Smooth muscle cell (in vitro differentiated cells): ENCODE data around the gene YARS1. TPM values are rescaled to one million over a fixed set of nuclear protein-coding genes. Genes with fewer than 3 reads are reported as not detected.

Experiments used
- DNase-seq: peaks from one replicate; lab custom pipeline; 2025; ENCODE audit not compliant: unreplicated experiment; lab: John Stamatoyannopoulos, UW
- H2AFZ ChIP-seq: fragments of 200-600 bp; sonication (generic); 2 replicates; pipeline ENCODE4 v1.6.0; 2016; ENCODE audit warnings: antibody characterized with exemption, low read depth, mild to moderate bottlenecking
- H3F3A ChIP-seq: fragments of 200-600 bp; sonication (generic); 2 replicates; pipeline ENCODE4 v1.6.0; 2017; ENCODE audit warnings: antibody characterized with exemption, low read depth
- H3K27ac ChIP-seq: fragments of 200-600 bp; sonication (generic); 2 replicates; pipeline ENCODE4 v1.5.1; 2016; ENCODE audit warnings: low read depth, mild to moderate bottlenecking
- H3K27me3 ChIP-seq: fragments of 200-600 bp; sonication (generic); 2 replicates; pipeline ENCODE4 v1.6.1; 2016; ENCODE audit warnings: low read depth, mild to moderate bottlenecking
- H3K36me3 ChIP-seq: fragments of 200-600 bp; sonication (generic); 2 replicates; pipeline ENCODE4 v1.5.1; 2016; ENCODE audit warnings: low read depth
- H3K4me1 ChIP-seq: fragments of 200-600 bp; sonication (generic); 2 replicates; pipeline ENCODE4 v1.5.1; 2016; ENCODE audit warnings: low read depth
- H3K4me2 ChIP-seq: fragments of 200-600 bp; sonication (generic); 2 replicates; pipeline ENCODE4 v1.6.0; 2016; ENCODE audit warnings: mild to moderate bottlenecking
- H3K4me3 ChIP-seq: fragments of 200-600 bp; sonication (generic); 2 replicates; pipeline ENCODE4 v1.5.1; 2016; ENCODE audit warnings: mild to moderate bottlenecking
- H3K79me2 ChIP-seq: fragments of 200-600 bp; sonication (generic); 2 replicates; pipeline ENCODE4 v1.6.0; 2016; ENCODE audit warnings: low read depth, mild to moderate bottlenecking
- H3K9ac ChIP-seq: fragments of 200-600 bp; sonication (generic); 2 replicates; pipeline ENCODE4 v1.6.0; 2016; ENCODE audit warnings: low read depth
- H3K9me3 ChIP-seq: fragments of 200-600 bp; sonication (generic); replicated peaks from 2 replicates; pipeline ENCODE4 v1.5.1; 2016; ENCODE audit warnings: low read depth
- H4K20me1 ChIP-seq: fragments of 200-600 bp; sonication (generic); 2 replicates; pipeline ENCODE4 v1.6.0; 2016; ENCODE audit warnings: low read depth
- WGBS: methylation state at CpG from one replicate; pipeline ENCODE4 v1.1.7; 2016; ENCODE audit warnings: low lambda C conversion rate; 5-methylcytosine and 5-hydroxymethylcytosine counted together
- polyA plus RNA-seq: library from polyadenylated mRNA; unstranded; fragments of >200 nt; fragmentation: Nextera tagmentation; extraction: Ambion mirVana; gene quantifications from 2 replicates; pipeline ENCODE4 v1.2.1, GENCODE V29; 2016
- total RNA-seq: library from RNA; depleted of rRNA; stranded (reverse); fragments of >200 nt; gene quantifications from 2 replicates; pipeline ENCODE4 v1.2.3, GENCODE V29; 2014
- TF ChIP-seq, protein P1 (sequence below): fragments of 200-600 bp; sonication (generic); IDR thresholded peaks from 2 replicates; pipeline ENCODE4 v1.5.1; 2017; ENCODE audit warnings: borderline replicate concordance, mild to moderate bottlenecking, antibody characterized with exemption; ENCODE audit not compliant: insufficient read depth, poor library complexity, severe bottlenecking

Gene YARS1
- total and polyA plus RNA-seq, 2 experiments from 2014 or later: 52.1 to 82.9 TPM

DNA sequence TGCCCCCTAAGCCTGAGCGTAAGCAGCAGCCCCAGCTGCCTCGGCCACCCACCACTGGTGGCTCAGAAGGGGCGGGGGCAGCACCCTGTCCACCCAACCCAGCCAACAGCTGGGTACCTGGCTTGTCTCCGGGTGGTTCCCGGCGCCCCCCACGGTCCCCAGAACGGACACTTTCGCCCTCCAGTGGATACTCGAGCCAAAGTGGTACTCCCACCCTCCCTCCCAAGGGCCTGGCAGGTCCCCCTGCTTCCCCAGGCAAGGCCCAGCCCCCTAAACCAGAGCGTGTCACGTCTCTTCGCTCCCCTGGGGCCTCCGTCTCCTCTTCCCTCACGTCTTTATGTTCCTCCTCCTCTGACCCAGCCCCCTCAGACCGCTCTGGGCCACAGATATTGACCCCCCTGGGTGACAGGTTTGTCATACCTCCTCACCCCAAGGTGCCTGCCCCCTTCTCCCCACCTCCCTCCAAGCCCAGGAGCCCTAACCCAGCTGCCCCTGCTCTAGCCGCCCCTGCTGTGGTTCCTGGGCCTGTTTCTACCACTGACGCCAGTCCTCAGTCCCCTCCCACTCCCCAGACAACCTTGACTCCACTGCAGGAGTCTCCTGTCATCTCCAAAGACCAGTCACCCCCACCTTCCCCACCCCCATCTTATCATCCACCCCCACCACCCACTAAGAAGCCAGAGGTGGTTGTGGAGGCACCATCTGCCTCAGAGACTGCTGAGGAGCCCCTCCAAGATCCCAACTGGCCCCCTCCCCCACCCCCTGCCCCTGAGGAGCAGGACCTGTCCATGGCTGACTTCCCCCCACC, 46.2 kb downstream of the YARS1 start:
- Histone ChIP-seq H3K4me2 (no peak overlapping the region), H3K27ac (no peak overlapping the region), H2AFZ (no peak overlapping the region), H3K9me3 (no peaks in the 10 kb centered on the region), H4K20me1 (peaks cover 12% of the 10 kb centered on the region), H3K9ac (no peak overlapping the region), H3K4me3 (no peak overlapping the region), H3K4me1 (peaks cover 11% of the 10 kb centered on the region), H3F3A (peaks cover 16% of the 10 kb centered on the region), H3K79me2 (peaks cover 11% of the 10 kb centered on the region), H3K36me3 (no peaks in the 10 kb centered on the region), H3K27me3 (no peaks in the 10 kb centered on the region)
- WGBS: 82% methylated on average over 14 of the region's 18 CpGs
- TF ChIP-seq, protein P1, sequence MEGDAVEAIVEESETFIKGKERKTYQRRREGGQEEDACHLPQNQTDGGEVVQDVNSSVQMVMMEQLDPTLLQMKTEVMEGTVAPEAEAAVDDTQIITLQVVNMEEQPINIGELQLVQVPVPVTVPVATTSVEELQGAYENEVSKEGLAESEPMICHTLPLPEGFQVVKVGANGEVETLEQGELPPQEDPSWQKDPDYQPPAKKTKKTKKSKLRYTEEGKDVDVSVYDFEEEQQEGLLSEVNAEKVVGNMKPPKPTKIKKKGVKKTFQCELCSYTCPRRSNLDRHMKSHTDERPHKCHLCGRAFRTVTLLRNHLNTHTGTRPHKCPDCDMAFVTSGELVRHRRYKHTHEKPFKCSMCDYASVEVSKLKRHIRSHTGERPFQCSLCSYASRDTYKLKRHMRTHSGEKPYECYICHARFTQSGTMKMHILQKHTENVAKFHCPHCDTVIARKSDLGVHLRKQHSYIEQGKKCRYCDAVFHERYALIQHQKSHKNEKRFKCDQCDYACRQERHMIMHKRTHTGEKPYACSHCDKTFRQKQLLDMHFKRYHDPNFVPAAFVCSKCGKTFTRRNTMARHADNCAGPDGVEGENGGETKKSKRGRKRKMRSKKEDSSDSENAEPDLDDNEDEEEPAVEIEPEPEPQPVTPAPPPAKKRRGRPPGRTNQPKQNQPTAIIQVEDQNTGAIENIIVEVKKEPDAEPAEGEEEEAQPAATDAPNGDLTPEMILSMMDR: no peak
- DNase-seq: no peak

DNA sequence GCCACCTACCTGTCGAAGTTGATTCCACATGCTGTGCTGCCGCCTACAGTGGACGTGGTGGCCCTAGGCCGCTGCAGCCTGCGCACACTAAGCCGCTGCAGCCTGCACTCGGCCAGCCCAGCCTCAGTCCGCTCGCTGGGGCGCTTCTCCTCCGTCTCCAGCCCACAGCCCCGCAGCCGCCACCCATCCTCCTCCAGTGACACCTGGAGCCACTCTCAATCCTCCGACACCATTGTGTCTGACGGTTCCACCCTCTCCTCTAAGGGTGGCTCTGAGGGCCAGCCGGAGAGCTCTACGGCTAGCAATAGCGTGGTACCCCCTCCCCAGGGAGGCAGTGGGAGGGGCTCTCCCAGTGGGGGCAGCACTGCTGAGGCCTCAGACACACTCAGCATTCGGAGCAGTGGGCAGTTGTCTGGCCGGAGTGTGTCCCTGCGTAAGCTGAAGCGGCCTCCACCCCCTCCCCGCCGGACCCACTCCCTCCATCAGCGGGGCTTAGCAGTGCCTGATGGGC, 46.9 kb downstream of the YARS1 start:
- Histone ChIP-seq H3K9me3 (no peaks in the 10 kb centered on the region), H3K79me2 (peaks cover 12% of the 10 kb centered on the region), H4K20me1 (peaks cover 18% of the 10 kb centered on the region), H3K4me1 (peaks cover 17% of the 10 kb centered on the region), H3K4me2 (no peak overlapping the region), H3F3A (peaks cover 9% of the 10 kb centered on the region), H3K27ac (no peak overlapping the region), H3K9ac (no peak overlapping the region), H3K27me3 (no peaks in the 10 kb centered on the region), H2AFZ (no peak overlapping the region), H3K36me3 (no peaks in the 10 kb centered on the region), H3K4me3 (no peak overlapping the region)
- TF ChIP-seq, protein P1: no peak
- DNase-seq: no peak
- 95% methylated on average over 25 of the region's 25 CpGs for WGBS

DNA sequence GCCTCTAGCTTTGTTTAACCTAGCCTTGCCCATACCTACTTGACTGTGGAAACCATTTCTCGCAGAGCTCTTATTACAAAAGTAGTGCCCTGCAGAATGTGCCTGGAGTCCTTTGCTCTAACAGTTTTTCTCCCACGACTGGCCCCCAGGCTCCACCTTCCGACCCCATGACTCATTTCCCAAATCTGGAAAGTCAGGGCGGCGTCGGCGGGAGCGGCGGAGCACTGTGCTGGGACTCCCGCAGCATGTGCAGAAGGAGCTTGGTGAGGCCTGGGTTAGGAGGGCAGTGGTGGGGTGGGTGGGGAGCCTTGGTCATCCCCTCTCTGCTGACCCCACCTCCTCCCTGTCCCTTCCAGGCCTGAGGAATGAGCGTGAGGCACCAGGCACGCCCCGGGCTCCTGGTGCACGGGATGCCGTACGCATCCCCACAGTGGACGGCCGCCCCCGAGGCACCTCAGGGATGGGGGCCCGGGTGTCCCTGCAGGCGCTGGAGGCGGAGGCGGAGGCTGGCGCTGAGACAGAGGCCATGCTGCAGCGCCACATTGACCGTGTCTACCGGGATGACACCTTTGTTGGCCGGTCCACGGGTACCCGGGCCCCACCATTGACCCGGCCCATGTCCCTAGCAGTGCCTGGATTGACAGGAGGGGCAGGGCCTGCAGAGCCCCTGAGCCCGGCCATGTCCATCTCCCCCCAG, 47.5 kb downstream of the YARS1 start:
- Histone ChIP-seq H3K79me2 (peaks cover 12% of the 10 kb centered on the region), H3K9ac (no peak overlapping the region)

More for the DNA sequence above, 47.5 kb downstream of the YARS1 start:
- TF ChIP-seq, protein P1: no peak
- no peak overlapping the region for H2AFZ ChIP-seq
- peaks cover 4% of the 10 kb centered on the region for H3F3A ChIP-seq
- H3K4me2 ChIP-seq: peak overlapping the region; percentile 63
- 64% methylated on average over 28 of the region's 32 CpGs for WGBS
- no peaks in the 10 kb centered on the region for H3K27me3 ChIP-seq
- peaks cover 22% of the 10 kb centered on the region for H3K4me1 ChIP-seq
- H3K27ac ChIP-seq: no peak overlapping the region
- DNase-seq: no peak
- peaks cover 24% of the 10 kb centered on the region for H4K20me1 ChIP-seq
- H3K9me3 ChIP-seq: no peaks in the 10 kb centered on the region
- no peak overlapping the region for H3K4me3 ChIP-seq
- no peaks in the 10 kb centered on the region for H3K36me3 ChIP-seq
